HUDEP-2 (cell line): Measurements from ENCODE around the gene AHNAK2.
"Not testable (repeated sequence)": the region's sequence is repeated elsewhere in the genome, so short reads cannot be mapped to it uniquely, and the experiment has no call there.

Experiments used
- DNase-seq, 76 experiments: peaks; one replicate each; lab custom pipeline; 2025; ENCODE audit not compliant: unreplicated experiment in 76 of 76; lab: John Stamatoyannopoulos, UW

The AHNAK2 gene

GRCh38 chr14:104900639-104901512 is 77.3 kb downstream of the AHNAK2 start:
- DNase-seq = no peak

GRCh38 chr14:104899781-104900180 is 78.4 kb downstream of the AHNAK2 start:
- no peak for DNase-seq

- no peak for DNase-seq
These were observed 79.2 kb downstream of the AHNAK2 start for GRCh38 chr14:104898870-104899510.

- DNase-seq = no peak
These were observed 80.0 kb downstream of the AHNAK2 start for GRCh38 chr14:104898195-104898558.

- no peak for DNase-seq
These were observed 80.6 kb downstream of the AHNAK2 start for GRCh38 chr14:104897330-104898194.

GRCh38 chr14:104895786-104896661 is 82.2 kb downstream of the AHNAK2 start:
- no peak for DNase-seq

GRCh38 chr14:104895207-104895785 is 82.9 kb downstream of the AHNAK2 start:
- no peak for DNase-seq

- no peak for DNase-seq
These were observed 83.6 kb downstream of the AHNAK2 start for GRCh38 chr14:104894331-104895206.

GRCh38 chr14:104893435-104894207 is 84.6 kb downstream of the AHNAK2 start:
- DNase-seq = no peak

- no peak for DNase-seq
These were observed 85.4 kb downstream of the AHNAK2 start for GRCh38 chr14:104892531-104893434.

- DNase-seq = no peak
These were observed 86.3 kb downstream of the AHNAK2 start for GRCh38 chr14:104891664-104892530.

GRCh38 chr14:104891121-104891551 is 87.0 kb downstream of the AHNAK2 start:
- DNase-seq = no peak

GRCh38 chr14:104890292-104890691 is 87.9 kb downstream of the AHNAK2 start:
- not testable (repeated sequence) for DNase-seq

GRCh38 chr14:104889375-104889757 is 88.8 kb downstream of the AHNAK2 start:
- no peak for DNase-seq

GRCh38 chr14:104888489-104889374 is 89.4 kb downstream of the AHNAK2 start:
- DNase-seq = no peak
